ENCODE data around the gene IBA57. TPM values are rescaled to one million over a fixed set of nuclear protein-coding genes. Genes with fewer than 3 reads are reported as not detected.
A peak's percentile ranks its signal among the peaks of the same experiment; 100 is the strongest.

The IBA57 gene
- total and polyA plus RNA-seq, 7 donors = 2.9 to 14.0 (median 4.8) TPM

- H3K4me1 ChIP-seq = peaks cover 0 to 65% (median 57%) of the 10 kb centered on the region in 4 donors
- no peak for TF ChIP-seq EP300 (IDR thresholded peaks at IDR 0.05)
- no peak for TF ChIP-seq CTCF (IDR thresholded peaks at IDR 0.05)
- no peak for TF ChIP-seq POLR2A (IDR thresholded peaks at IDR 0.05)
- TF ChIP-seq POLR2AphosphoS5 (IDR thresholded peaks at IDR 0.05) = no peak
- intact Hi-C loops (cut with DNase I) = no loop called here
Measured at GRCh38 chr1:228146417-228147150, 19.0 kb upstream of the IBA57 start.

GRCh38 chr1:228147151-228147693 is 18.4 kb upstream of the IBA57 start:
- no peak for DNase-seq
- H3K36me3 ChIP-seq = peaks cover 0 to 37% (median 13%) of the 10 kb centered on the region in 4 donors
- no peak overlapping the region for H3K27ac ChIP-seq
- TF ChIP-seq POLR2A (IDR thresholded peaks at IDR 0.05) (no peak), POLR2AphosphoS5 (IDR thresholded peaks at IDR 0.05) (no peak), CTCF (IDR thresholded peaks at IDR 0.05) (no peak), EP300 (IDR thresholded peaks at IDR 0.05) (no peak)
- no peaks in the 10 kb centered on the region for H3K27me3 ChIP-seq
- H3K9me3 ChIP-seq = no peaks in the 10 kb centered on the region
- H3K4me1 ChIP-seq = peaks cover 0 to 65% (median 57%) of the 10 kb centered on the region in 4 donors
- WGBS, 2 donors = 94 to 96% methylated on average over 20 of the region's 20 CpGs
- H3K4me3 ChIP-seq = no peak overlapping the region
- intact Hi-C loops (cut with DNase I) = no loop called here

More at GRCh38 chr1:228146417-228147150, 19.0 kb upstream of the IBA57 start:
- no peak for DNase-seq
- Histone ChIP-seq H3K4me3 (no peak overlapping the region), H3K27ac (no peak overlapping the region), H3K27me3 (no peaks in the 10 kb centered on the region), H3K9me3 (no peaks in the 10 kb centered on the region), H3K36me3 (peaks cover 0 to 37% (median 13%) of the 10 kb centered on the region in 4 donors)
- 93 to 94% methylated on average over 18 of the region's 18 CpGs for WGBS, 2 donors

- intact Hi-C loops (cut with DNase I) = no loop called here
- Histone ChIP-seq H3K4me3 (no peak overlapping the region), H3K27ac (peak overlapping the region; percentile 85 to 93 (median 91)), H3K27me3 (no peaks in the 10 kb centered on the region), H3K36me3 (peaks cover 0 to 37% (median 13%) of the 10 kb centered on the region in 4 donors), H3K4me1 (peaks cover 0 to 64% (median 53%) of the 10 kb centered on the region in 4 donors), H3K9me3 (no peaks in the 10 kb centered on the region)
- WGBS, 2 donors = 92% methylated on average over 4 of the region's 4 CpGs
- DNase-seq = no peak
- TF ChIP-seq EP300 (IDR thresholded peaks at IDR 0.05) (no peak), POLR2AphosphoS5 (IDR thresholded peaks at IDR 0.05) (no peak), POLR2A (IDR thresholded peaks at IDR 0.05) (no peak), CTCF (IDR thresholded peaks at IDR 0.05) (no peak)
Measured at GRCh38 chr1:228147768-228148167, 17.8 kb upstream of the IBA57 start.

GRCh38 chr1:228148196-228148861 is 17.3 kb upstream of the IBA57 start:
- intact Hi-C loops (cut with DNase I) = no loop called here
- TF ChIP-seq EP300 (IDR thresholded peaks at IDR 0.05) (no peak), CTCF (IDR thresholded peaks at IDR 0.05) (no peak), POLR2AphosphoS5 (IDR thresholded peaks at IDR 0.05) (no peak), POLR2A (IDR thresholded peaks at IDR 0.05) (no peak)

More at GRCh38 chr1:228148196-228148861, 17.3 kb upstream of the IBA57 start:
- Histone ChIP-seq H3K9me3 (no peaks in the 10 kb centered on the region), H3K4me3 (no peak overlapping the region), H3K36me3 (peaks cover 0 to 37% (median 13%) of the 10 kb centered on the region in 4 donors), H3K27me3 (no peaks in the 10 kb centered on the region), H3K4me1 (peaks cover 0 to 58% (median 48%) of the 10 kb centered on the region in 4 donors), H3K27ac (peak overlapping the region; percentile 85 to 93 (median 91))
- 73 to 76% methylated on average over 18 of the region's 18 CpGs for WGBS, 2 donors
- no peak for DNase-seq
